Upper lobe of right lung (tissue), 1 donor: Measurements from ENCODE around the gene LYL1. TPM values are rescaled to one million over a fixed set of nuclear protein-coding genes. Genes with fewer than 3 reads are reported as not detected.

Source experiments
- ATAC-seq: fragments of 200-7000 bp; cut with Tn5 transposase; one replicate; pipeline ENCODE4 v1.9.1; 2020; ENCODE audit warnings: mild to moderate bottlenecking, moderate library complexity
- DNase-seq: peaks from one replicate; pipeline ENCODE4 v3.0.0-alpha.2; 2020
- H3K27ac ChIP-seq: fragments of 200-600 bp; one replicate; pipeline ENCODE4 v1.8.0; 2022
- H3K27me3 ChIP-seq: fragments of 200-600 bp; one replicate; pipeline ENCODE4 v1.8.0; 2022; ENCODE audit warnings: mild to moderate bottlenecking
- H3K36me3 ChIP-seq: fragments of 200-600 bp; one replicate; pipeline ENCODE4 v1.8.0; 2022
- H3K4me1 ChIP-seq: fragments of 200-600 bp; one replicate; pipeline ENCODE4 v1.8.0; 2022
- H3K4me3 ChIP-seq: fragments of 200-600 bp; one replicate; pipeline ENCODE4 v1.8.0; 2022; ENCODE audit warnings: mild to moderate bottlenecking
- H3K9me3 ChIP-seq: fragments of 200-600 bp; one replicate; pipeline ENCODE4 v1.8.0; 2022
- CTCF ChIP-seq: fragments of 200-600 bp; IDR thresholded peaks from one replicate; pipeline ENCODE4 v1.8.0; 2022; ENCODE audit warnings: antibody characterized with exemption
- intact Hi-C: fragments of 100-400 bp; cut with DNase I; formaldehyde crosslinking; loops from one replicate; pipeline ENCODE4 v1.11.0; 2022
- total RNA-seq: library from RNA; stranded (reverse); fragmentation: NEBNext Ultra II Directional; extraction: Animal tissue kit (Norgen Biotek cat#: 25700); gene quantifications from one replicate; pipeline ENCODE4 v1.2.1, GENCODE V29; 2021
- donor health status: DM: no; HTN: yes; CAD: no; lungs with severe emphysema.

LYL1 gene
- total RNA-seq, 1 donor from 2014 or later: 21.8 TPM

GRCh38 chr19:13057744-13058143 lies 44.9 kb downstream of the LYL1 start:
- ATAC-seq: no peak
- Histone ChIP-seq H3K27ac (peak overlapping the region; percentile 88), H3K9me3 (no peaks in the 10 kb centered on the region), H3K27me3 (no peaks in the 10 kb centered on the region), H3K36me3 (no peaks in the 10 kb centered on the region), H3K4me1 (peaks cover 93% of the 10 kb centered on the region), H3K4me3 (no peak overlapping the region)
- intact Hi-C loops: no loop called here
- no peak for DNase-seq
- TF ChIP-seq CTCF: no peak

GRCh38 chr19:13057147-13057572 lies 45.5 kb downstream of the LYL1 start:
- no peak for TF ChIP-seq CTCF
- ATAC-seq: no peak
- DNase-seq: no peak
- H3K9me3 ChIP-seq: no peaks in the 10 kb centered on the region
- peak overlapping the region; percentile 88 for H3K27ac ChIP-seq
- no peak overlapping the region for H3K4me3 ChIP-seq
- intact Hi-C loops: no loop called here
- no peaks in the 10 kb centered on the region for H3K36me3 ChIP-seq
- H3K27me3 ChIP-seq: no peaks in the 10 kb centered on the region
- H3K4me1 ChIP-seq: peaks cover 94% of the 10 kb centered on the region

- DNase-seq: peak; percentile 93
- Histone ChIP-seq H3K9me3 (no peaks in the 10 kb centered on the region), H3K36me3 (no peaks in the 10 kb centered on the region), H3K4me1 (peaks cover 96% of the 10 kb centered on the region), H3K27me3 (no peaks in the 10 kb centered on the region), H3K27ac (peak overlapping the region; percentile 88), H3K4me3 (peak overlapping the region; percentile 23)
- ATAC-seq: peak; percentile 69
- TF ChIP-seq CTCF: no peak
- intact Hi-C loops: no loop called here
These were observed 46.5 kb downstream of the LYL1 start for GRCh38 chr19:13056052-13056660.

GRCh38 chr19:13055213-13056051 lies 47.2 kb downstream of the LYL1 start:
- peak overlapping the region; percentile 23 for H3K4me3 ChIP-seq
- H3K4me1 ChIP-seq: peaks cover 96% of the 10 kb centered on the region
- DNase-seq (peak; percentile 83), ATAC-seq (peak; percentile 44)
- no peaks in the 10 kb centered on the region for H3K9me3 ChIP-seq
- H3K27ac ChIP-seq: peak overlapping the region; percentile 88
- no peaks in the 10 kb centered on the region for H3K36me3 ChIP-seq
- H3K27me3 ChIP-seq: no peaks in the 10 kb centered on the region
- no peak for TF ChIP-seq CTCF
- intact Hi-C loops: no loop called here

GRCh38 chr19:13054626-13055212 lies 47.9 kb downstream of the LYL1 start:
- Histone ChIP-seq H3K36me3 (no peaks in the 10 kb centered on the region), H3K27ac (peak overlapping the region; percentile 88), H3K4me1 (peaks cover 94% of the 10 kb centered on the region), H3K9me3 (no peaks in the 10 kb centered on the region), H3K4me3 (no peak overlapping the region), H3K27me3 (no peaks in the 10 kb centered on the region)
- ATAC-seq (no peak), DNase-seq (no peak)
- intact Hi-C loops: no loop called here
- TF ChIP-seq CTCF: no peak
